NT2/D1 (cell line): ENCODE results near the gene C8A.

Experiments
- SUZ12 ChIP-seq: IDR thresholded peaks from 2 replicates; pipeline ENCODE4 v1.6.1; 2011; ENCODE audit not compliant: insufficient read length, insufficient read depth; ENCODE audit errors: extremely low read depth
- YY1 ChIP-seq: IDR thresholded peaks from 2 replicates; pipeline ENCODE4 v1.6.1; 2011; ENCODE audit not compliant: insufficient read length, insufficient read depth
- ZNF274 ChIP-seq: IDR thresholded peaks from 2 replicates; pipeline ENCODE4 v1.6.1; 2011; ENCODE audit warnings: mild to moderate bottlenecking, low read depth, low read length

GRCh38 chr1:56821462-56821797 is 33.2 kb upstream of the C8A start:
- TF ChIP-seq YY1 (no peak), SUZ12 (no peak), ZNF274 (no peak)
